ENCODE data around the gene NOS1AP. TPM values are rescaled to one million over a fixed set of nuclear protein-coding genes. Genes with fewer than 3 reads are reported as not detected.

Gene NOS1AP
- polyA plus RNA-seq, 1 experiment, result 0.04 TPM

DNA sequence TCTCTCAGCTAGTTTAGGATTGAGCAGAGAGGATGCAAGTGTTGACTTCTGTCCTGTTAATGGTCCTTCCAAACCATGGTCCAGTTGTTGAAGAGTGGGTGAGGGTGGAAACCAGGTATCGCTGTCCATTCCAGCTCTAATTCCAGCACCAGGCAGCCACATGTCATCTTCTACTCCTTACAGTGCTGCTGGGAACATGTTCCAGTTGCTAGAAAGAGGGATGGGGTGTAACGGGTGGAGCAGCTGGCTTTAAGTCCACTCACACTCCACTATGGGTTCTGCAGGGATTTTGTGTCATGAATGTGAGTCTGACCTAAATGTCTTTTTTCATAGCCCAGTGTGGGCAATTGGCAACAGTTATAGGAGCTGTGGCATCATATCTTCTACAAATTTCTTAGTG is 25.2 kb downstream of the NOS1AP start:
- POLR2A ChIA-PET, result no interaction called here
- H3K27me3 ChIP-seq (ENCODE audit: control insufficient read depth, insufficient read depth, low read length), result no peaks in the 10 kb centered on the region
- no peak for TF ChIP-seq CTCF (IDR thresholded peaks at IDR 0.05; ENCODE audit: low read depth, low read length)
- H3K27ac ChIP-seq (ENCODE audit: low read depth, low read length), result no peak overlapping the region
- H3K4me3 ChIP-seq (ENCODE audit: low read depth, low read length), result no peak overlapping the region
- no peak for DNase-seq (ENCODE audit: low read depth, low spot score)
- no peaks in the 10 kb centered on the region; the same call in 1 of the 2 replicates for H3K9me3 ChIP-seq (ENCODE audit: control insufficient read depth, insufficient read depth, low read length)
- CTCF ChIA-PET, result no interaction called here

DNA sequence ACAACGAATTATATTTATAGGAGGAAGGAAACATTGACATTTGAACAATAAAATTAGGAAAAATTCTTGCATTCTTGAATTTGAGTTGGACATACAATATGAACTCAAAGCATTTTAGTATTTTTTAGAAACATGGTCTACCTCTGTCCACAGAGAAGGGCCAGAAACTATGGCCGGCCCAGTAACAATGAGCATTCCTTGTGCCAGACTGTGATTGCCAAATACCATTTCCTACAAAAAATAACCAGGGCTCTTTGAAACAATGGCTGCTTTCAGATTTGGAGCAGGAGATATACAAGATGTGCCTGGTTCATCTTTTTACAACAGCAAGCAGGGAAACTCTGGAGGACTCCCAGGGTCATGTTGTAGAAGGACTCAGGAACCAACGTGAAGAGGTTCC is 38.4 kb downstream of the NOS1AP start:
- ChIA-PET POLR2A (no interaction called here), CTCF (no interaction called here)
- DNase-seq (ENCODE audit: low read depth, low spot score), result no peak
- Histone ChIP-seq H3K4me3 (ENCODE audit: low read depth, low read length) (no peak overlapping the region), H3K27me3 (ENCODE audit: control insufficient read depth, insufficient read depth, low read length) (peaks cover 5% of the 10 kb centered on the region), H3K27ac (ENCODE audit: low read depth, low read length) (no peak overlapping the region), H3K9me3 (ENCODE audit: control insufficient read depth, insufficient read depth, low read length) (no peaks in the 10 kb centered on the region)
- TF ChIP-seq CTCF (IDR thresholded peaks at IDR 0.05; ENCODE audit: low read depth, low read length), result no peak

DNA sequence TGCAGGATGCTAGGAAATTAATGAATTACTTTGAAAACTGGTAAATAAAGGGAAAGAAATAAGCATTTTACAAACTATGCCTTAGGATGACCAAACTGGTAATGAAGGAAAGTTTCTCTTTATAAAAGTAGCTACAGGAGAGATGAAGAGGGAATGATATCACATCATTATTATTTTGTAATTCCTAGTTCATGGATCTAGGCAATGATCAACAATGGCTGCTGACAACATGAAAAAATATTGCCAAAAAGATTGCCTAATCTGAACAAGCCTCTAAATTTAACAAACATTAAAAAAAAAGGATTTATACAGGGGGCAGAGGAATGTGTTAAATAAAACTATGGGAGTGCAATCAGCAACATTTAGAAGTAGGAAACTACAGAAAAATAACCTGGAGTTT is 38.9 kb downstream of the NOS1AP start:
- ChIA-PET CTCF (no interaction called here), POLR2A (no interaction called here)
- H3K27me3 ChIP-seq (ENCODE audit: control insufficient read depth, insufficient read depth, low read length), result peaks cover 10% of the 10 kb centered on the region
- DNase-seq (ENCODE audit: low read depth, low spot score), result no peak
- H3K27ac ChIP-seq (ENCODE audit: low read depth, low read length), result no peak overlapping the region
- no peak overlapping the region for H3K4me3 ChIP-seq (ENCODE audit: low read depth, low read length)
- no peaks in the 10 kb centered on the region for H3K9me3 ChIP-seq (ENCODE audit: control insufficient read depth, insufficient read depth, low read length)
- no peak for TF ChIP-seq CTCF (IDR thresholded peaks at IDR 0.05; ENCODE audit: low read depth, low read length)

- CTCF ChIA-PET, result no interaction called here
- no peak for TF ChIP-seq CTCF (IDR thresholded peaks at IDR 0.05; ENCODE audit: low read depth, low read length)
- DNase-seq (ENCODE audit: low read depth, low spot score), result no peak
These were observed 41.4 kb downstream of the NOS1AP start for GRCh38 chr1:162110910-162111309.

DNA sequence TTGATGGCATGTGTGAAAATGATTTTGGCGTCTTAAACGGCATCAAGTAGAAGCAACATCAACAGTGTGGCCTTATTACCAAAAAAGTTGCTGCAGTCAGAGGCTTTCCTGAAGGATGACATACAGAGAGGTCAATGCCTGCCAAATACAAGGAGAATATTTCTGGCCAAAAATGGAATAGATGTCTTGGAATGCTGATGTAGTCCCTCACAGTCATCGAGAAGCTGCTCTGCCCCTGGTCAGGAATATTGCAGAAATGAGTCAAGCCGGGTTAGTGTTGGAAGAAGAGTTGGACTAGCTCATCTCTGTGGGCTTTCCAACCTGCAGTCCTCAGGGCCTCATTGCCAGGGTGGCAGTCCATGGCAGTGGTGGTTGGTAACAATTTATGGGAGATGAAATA is 42.1 kb downstream of the NOS1AP start:
- H3K9me3 ChIP-seq (ENCODE audit: control insufficient read depth, insufficient read depth, low read length), result no peaks in the 10 kb centered on the region
- H3K27ac ChIP-seq (ENCODE audit: low read depth, low read length), result no peak overlapping the region
- H3K27me3 ChIP-seq (ENCODE audit: control insufficient read depth, insufficient read depth, low read length), result peaks cover 21% of the 10 kb centered on the region
- no peak for DNase-seq (ENCODE audit: low read depth, low spot score)
- CTCF ChIA-PET, result no interaction called here
- H3K4me3 ChIP-seq (ENCODE audit: low read depth, low read length), result no peak overlapping the region
- TF ChIP-seq CTCF (IDR thresholded peaks at IDR 0.05; ENCODE audit: low read depth, low read length), result no peak
- POLR2A ChIA-PET, result no interaction called here

More at GRCh38 chr1:162110910-162111309, 41.4 kb downstream of the NOS1AP start:
- Histone ChIP-seq H3K9me3 (ENCODE audit: control insufficient read depth, insufficient read depth, low read length) (no peaks in the 10 kb centered on the region), H3K27ac (ENCODE audit: low read depth, low read length) (no peak overlapping the region), H3K27me3 (ENCODE audit: control insufficient read depth, insufficient read depth, low read length) (peaks cover 17% of the 10 kb centered on the region), H3K4me3 (ENCODE audit: low read depth, low read length) (no peak overlapping the region)
- POLR2A ChIA-PET, result no interaction called here
